K562 (cell line): ENCODE results near the gene ETV2. TPM values are rescaled to one million over a fixed set of nuclear protein-coding genes. Genes with fewer than 3 reads are reported as not detected.

Source experiments
- ARID1B ChIP-seq: fragments of 450-650 bp; IDR thresholded peaks from 2 replicates; pipeline ENCODE4 v1.6.1; 2016; ENCODE audit warnings: antibody characterized with exemption, mild to moderate bottlenecking, inconsistent platforms
- BCOR ChIP-seq: fragments of 450-650 bp; IDR thresholded peaks from 2 replicates; pipeline ENCODE4 v1.6.1; 2016
- ELF4 ChIP-seq: fragments of 450-650 bp; formaldehyde crosslinking; IDR thresholded peaks from 2 replicates; pipeline ENCODE4 v1.4.0; 2022; ENCODE audit warnings: missing genetic modification characterization
- MEF2D ChIP-seq: conservative IDR thresholded peaks from 2 replicates; pipeline ENCODE4 v1.6.1; 2016; ENCODE audit warnings: low read depth, missing genetic modification characterization, missing compliant biosample characterization
- NFIC ChIP-seq: fragments of 450-650 bp; IDR thresholded peaks from 2 replicates; pipeline ENCODE4 v1.6.1; 2017; ENCODE audit warnings: mild to moderate bottlenecking, inconsistent platforms
- TBL1XR1 ChIP-seq, 2 experiments: IDR thresholded peaks; 2 replicates each; pipeline ENCODE4 v1.6.1; 2012; ENCODE audit warnings: improper control_type of control experiment in 2 of 2, low read length in 2 of 2, mild to moderate bottlenecking in 1 of 2
- TGIF2 ChIP-seq: sonication (generic); formaldehyde crosslinking; IDR thresholded peaks from 2 replicates; pipeline ENCODE4 v1.8.1; 2022; ENCODE audit warnings: mild to moderate bottlenecking, missing genetic modification reagents, moderate library complexity
- ZNF263 ChIP-seq: sonication (generic); formaldehyde crosslinking; IDR thresholded peaks from 2 replicates; pipeline ENCODE4 v1.8.0; 2022; ENCODE audit warnings: mild to moderate bottlenecking, missing genetic modification reagents, borderline replicate concordance
- ZNF764 ChIP-seq: fragments of 250-450 bp; sonication (Bioruptor Pico); IDR thresholded peaks from 2 replicates; pipeline ENCODE4 v1.4.0; 2020; ENCODE audit warnings: low read depth, mild to moderate bottlenecking, moderate library complexity
- ZZZ3 ChIP-seq: fragments of 450-650 bp; IDR thresholded peaks from 2 replicates; pipeline ENCODE4 v1.6.1; 2016; ENCODE audit warnings: antibody characterized with exemption, mild to moderate bottlenecking, moderate library complexity
- polyA plus RNA-seq, 8 experiments: library from polyadenylated mRNA; depleted of rRNA in 4 of 8; stranded (reverse) in 5 of 8; unstranded in 3 of 8; fragments of >200 nt; fragmentation: Nextera tagmentation in 2 of 8; fragmentation: Illumina TruSeq in 1 of 8; extraction: Ambion mirVana in 2 of 8; extraction: Trizol in 1 of 8; gene quantifications; 2 replicates each; pipeline versions ENCODE4 v1.2.1 to v1.2.3, GENCODE V29; 2011 to 2014; ENCODE audit warnings: inconsistent platforms in 1 of 8, missing spikeins in 1 of 8
- total RNA-seq, 7 experiments: library from RNA; depleted of rRNA in 6 of 7; stranded (reverse); fragments of >200 nt in 6 of 7; fragmentation: Illumina TruSeq in 2 of 7; extraction: Trizol in 2 of 7; gene quantifications; 2 replicates each; pipeline versions ENCODE4 v1.2.1 to v1.2.3, GENCODE V29; 2011 to 2021; ENCODE audit warnings: low replicate concordance in 1 of 7
- TF ChIP-seq, protein P1 (sequence below), 3 experiments: IDR thresholded peaks in 2 of 3; conservative IDR thresholded peaks in 1 of 3; 2 replicates each; pipeline ENCODE4 v1.5.1; 2011 to 2012; ENCODE audit warnings: low read length in 3 of 3, mild to moderate bottlenecking in 3 of 3, control low read depth in 2 of 3, improper control_type of control experiment in 1 of 3, inconsistent platforms in 1 of 3, low read depth in 1 of 3, mixed read lengths in 1 of 3, moderate library complexity in 1 of 3; ENCODE audit not compliant: insufficient read depth in 2 of 3
- TF ChIP-seq, protein P2 (sequence below): fragments of 450-650 bp; IDR thresholded peaks from 2 replicates; pipeline ENCODE4 v1.6.1; 2016; ENCODE audit warnings: antibody characterized with exemption
- TF ChIP-seq, protein P3 (sequence below): fragments of 450-650 bp; IDR thresholded peaks from 2 replicates; pipeline ENCODE4 v1.6.1; 2018; ENCODE audit not compliant: partially characterized antibody
- TF ChIP-seq, protein P4 (sequence below): fragments of 450-650 bp; IDR thresholded peaks from 2 replicates; pipeline ENCODE4 v1.6.1; 2016
- TF ChIP-seq, protein P5 (sequence below): fragments of 200-800 bp; sonication (Bioruptor generic); IDR thresholded peaks from 2 replicates; pipeline ENCODE4 v1.6.1; 2017; ENCODE audit warnings: missing genetic modification characterization, missing compliant biosample characterization

ETV2 gene
- total and polyA plus RNA-seq, 9 of the 15 experiments (the other 6 are each of a cell fraction or from before 2014, with no cell fraction given), result 0.11 to 3.7 (median 0.55) TPM

DNA sequence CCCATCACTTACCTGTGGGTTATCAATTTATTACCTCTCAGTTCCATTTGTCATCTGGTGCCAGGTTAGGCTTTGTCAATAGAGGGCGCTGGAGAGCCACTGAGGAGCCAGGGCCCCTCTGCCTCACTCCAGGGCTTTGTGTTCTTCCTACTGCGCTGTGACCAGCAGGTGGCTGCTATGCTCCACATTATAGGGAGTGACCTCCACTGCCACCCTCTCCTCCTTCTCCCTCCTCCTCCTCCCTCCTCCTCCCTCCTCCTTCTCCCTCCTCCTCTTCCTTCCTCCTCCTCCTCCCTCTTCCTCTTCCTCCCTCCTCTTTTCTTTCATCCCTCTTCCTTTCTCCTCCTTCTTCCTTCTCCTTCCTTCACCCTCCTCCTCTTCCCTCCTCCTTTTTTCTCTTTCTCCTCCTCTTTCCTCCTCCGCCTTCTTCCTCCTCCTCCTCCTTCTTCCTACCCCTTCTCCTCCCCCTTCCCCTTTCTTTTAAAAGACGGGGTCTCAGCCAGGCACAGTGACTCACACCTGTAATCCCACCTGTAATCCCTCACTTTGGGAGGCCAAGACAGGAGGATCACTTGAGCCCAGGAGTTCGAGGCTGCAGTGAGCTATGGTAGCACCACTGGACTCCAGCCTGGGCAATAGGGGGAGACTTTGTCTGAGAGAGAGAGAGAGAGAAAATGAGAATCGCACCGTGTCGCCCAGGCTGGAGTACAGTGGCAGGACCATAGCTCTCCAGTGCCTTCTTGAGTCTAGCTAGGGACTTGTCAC, 52.5 kb downstream of the ETV2 start (continued):
- TF ChIP-seq ZNF764 (CRISPR knock-in tag), result no peak
- TF ChIP-seq BCOR, result peak; percentile 38; the same call in 1 of the 2 replicates
- peak; percentile 18; the same call in 1 of the 2 replicates for TF ChIP-seq ZZZ3
- TF ChIP-seq, protein P1, sequence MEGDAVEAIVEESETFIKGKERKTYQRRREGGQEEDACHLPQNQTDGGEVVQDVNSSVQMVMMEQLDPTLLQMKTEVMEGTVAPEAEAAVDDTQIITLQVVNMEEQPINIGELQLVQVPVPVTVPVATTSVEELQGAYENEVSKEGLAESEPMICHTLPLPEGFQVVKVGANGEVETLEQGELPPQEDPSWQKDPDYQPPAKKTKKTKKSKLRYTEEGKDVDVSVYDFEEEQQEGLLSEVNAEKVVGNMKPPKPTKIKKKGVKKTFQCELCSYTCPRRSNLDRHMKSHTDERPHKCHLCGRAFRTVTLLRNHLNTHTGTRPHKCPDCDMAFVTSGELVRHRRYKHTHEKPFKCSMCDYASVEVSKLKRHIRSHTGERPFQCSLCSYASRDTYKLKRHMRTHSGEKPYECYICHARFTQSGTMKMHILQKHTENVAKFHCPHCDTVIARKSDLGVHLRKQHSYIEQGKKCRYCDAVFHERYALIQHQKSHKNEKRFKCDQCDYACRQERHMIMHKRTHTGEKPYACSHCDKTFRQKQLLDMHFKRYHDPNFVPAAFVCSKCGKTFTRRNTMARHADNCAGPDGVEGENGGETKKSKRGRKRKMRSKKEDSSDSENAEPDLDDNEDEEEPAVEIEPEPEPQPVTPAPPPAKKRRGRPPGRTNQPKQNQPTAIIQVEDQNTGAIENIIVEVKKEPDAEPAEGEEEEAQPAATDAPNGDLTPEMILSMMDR (IDR thresholded peaks at IDR 0.05 in 2 of 3, conservative IDR thresholded peaks at IDR 0.05 in 1 of 3; ENCODE audit: insufficient read depth in 2 of 3, low read depth in 1 of 3, low read length in 3 of 3), result peak; percentile 98 to 99 (median 99)
- 0 out of 2 replicates have a peak, but pooled peaks have one; percentile 41 for TF ChIP-seq MEF2D
- TF ChIP-seq ARID1B, result peak; percentile 67
- peak; percentile 95 for TF ChIP-seq ELF4
- TF ChIP-seq, protein P2, sequence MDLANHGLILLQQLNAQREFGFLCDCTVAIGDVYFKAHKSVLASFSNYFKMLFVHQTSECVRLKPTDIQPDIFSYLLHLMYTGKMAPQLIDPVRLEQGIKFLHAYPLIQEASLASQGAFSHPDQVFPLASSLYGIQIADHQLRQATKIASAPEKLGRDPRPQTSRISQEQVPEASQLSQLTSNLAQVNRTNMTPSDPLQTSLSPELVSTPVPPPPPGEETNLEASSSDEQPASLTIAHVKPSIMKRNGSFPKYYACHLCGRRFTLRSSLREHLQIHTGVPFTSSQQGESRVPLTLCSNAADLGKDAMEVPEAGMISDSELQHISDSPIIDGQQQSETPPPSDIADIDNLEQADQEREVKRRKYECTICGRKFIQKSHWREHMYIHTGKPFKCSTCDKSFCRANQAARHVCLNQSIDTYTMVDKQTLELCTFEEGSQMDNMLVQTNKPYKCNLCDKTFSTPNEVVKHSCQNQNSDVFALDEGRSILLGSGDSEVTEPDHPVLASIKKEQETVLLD, result 0 out of 2 replicates have a peak, but pooled peaks have one; percentile 42
- TF ChIP-seq, protein P3, sequence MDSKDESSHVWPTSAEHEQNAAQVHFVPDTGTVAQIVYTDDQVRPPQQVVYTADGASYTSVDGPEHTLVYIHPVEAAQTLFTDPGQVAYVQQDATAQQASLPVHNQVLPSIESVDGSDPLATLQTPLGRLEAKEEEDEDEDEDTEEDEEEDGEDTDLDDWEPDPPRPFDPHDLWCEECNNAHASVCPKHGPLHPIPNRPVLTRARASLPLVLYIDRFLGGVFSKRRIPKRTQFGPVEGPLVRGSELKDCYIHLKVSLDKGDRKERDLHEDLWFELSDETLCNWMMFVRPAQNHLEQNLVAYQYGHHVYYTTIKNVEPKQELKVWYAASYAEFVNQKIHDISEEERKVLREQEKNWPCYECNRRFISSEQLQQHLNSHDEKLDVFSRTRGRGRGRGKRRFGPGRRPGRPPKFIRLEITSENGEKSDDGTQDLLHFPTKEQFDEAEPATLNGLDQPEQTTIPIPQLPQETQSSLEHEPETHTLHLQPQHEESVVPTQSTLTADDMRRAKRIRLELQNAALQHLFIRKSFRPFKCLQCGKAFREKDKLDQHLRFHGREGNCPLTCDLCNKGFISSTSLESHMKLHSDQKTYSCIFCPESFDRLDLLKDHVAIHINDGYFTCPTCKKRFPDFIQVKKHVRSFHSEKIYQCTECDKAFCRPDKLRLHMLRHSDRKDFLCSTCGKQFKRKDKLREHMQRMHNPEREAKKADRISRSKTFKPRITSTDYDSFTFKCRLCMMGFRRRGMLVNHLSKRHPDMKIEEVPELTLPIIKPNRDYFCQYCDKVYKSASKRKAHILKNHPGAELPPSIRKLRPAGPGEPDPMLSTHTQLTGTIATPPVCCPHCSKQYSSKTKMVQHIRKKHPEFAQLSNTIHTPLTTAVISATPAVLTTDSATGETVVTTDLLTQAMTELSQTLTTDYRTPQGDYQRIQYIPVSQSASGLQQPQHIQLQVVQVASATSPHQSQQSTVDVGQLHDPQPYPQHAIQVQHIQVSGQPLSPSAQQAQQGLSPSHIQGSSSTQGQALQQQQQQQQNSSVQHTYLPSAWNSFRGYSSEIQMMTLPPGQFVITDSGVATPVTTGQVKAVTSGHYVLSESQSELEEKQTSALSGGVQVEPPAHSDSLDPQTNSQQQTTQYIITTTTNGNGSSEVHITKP, result no peak
- 0 out of 4 replicates have a peak, but pooled peaks have one; percentile 34 for TF ChIP-seq TBL1XR1 (IDR thresholded peaks at IDR 0.05; ENCODE audit: low read length in 2 of 2)
- TF ChIP-seq ZNF263 (CRISPR knock-in tag), result peak; percentile 100
- TF ChIP-seq NFIC, result peak; percentile 49; the same call in 1 of the 2 replicates
- TF ChIP-seq, protein P4, sequence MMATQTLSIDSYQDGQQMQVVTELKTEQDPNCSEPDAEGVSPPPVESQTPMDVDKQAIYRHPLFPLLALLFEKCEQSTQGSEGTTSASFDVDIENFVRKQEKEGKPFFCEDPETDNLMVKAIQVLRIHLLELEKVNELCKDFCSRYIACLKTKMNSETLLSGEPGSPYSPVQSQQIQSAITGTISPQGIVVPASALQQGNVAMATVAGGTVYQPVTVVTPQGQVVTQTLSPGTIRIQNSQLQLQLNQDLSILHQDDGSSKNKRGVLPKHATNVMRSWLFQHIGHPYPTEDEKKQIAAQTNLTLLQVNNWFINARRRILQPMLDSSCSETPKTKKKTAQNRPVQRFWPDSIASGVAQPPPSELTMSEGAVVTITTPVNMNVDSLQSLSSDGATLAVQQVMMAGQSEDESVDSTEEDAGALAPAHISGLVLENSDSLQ, result peak; percentile 83
- no peak for TF ChIP-seq TGIF2 (CRISPR knock-in tag)
- TF ChIP-seq, protein P5, sequence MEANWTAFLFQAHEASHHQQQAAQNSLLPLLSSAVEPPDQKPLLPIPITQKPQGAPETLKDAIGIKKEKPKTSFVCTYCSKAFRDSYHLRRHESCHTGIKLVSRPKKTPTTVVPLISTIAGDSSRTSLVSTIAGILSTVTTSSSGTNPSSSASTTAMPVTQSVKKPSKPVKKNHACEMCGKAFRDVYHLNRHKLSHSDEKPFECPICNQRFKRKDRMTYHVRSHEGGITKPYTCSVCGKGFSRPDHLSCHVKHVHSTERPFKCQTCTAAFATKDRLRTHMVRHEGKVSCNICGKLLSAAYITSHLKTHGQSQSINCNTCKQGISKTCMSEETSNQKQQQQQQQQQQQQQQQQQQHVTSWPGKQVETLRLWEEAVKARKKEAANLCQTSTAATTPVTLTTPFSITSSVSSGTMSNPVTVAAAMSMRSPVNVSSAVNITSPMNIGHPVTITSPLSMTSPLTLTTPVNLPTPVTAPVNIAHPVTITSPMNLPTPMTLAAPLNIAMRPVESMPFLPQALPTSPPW (CRISPR knock-in tag), result peak; percentile 59
